ENCODE measurements around the gene STK11IP. TPM values are rescaled to one million over a fixed set of nuclear protein-coding genes. Genes with fewer than 3 reads are reported as not detected.

Gene STK11IP
- total RNA-seq, 2 donors from 2014 or later = 27.3 to 31.1 TPM

DNA sequence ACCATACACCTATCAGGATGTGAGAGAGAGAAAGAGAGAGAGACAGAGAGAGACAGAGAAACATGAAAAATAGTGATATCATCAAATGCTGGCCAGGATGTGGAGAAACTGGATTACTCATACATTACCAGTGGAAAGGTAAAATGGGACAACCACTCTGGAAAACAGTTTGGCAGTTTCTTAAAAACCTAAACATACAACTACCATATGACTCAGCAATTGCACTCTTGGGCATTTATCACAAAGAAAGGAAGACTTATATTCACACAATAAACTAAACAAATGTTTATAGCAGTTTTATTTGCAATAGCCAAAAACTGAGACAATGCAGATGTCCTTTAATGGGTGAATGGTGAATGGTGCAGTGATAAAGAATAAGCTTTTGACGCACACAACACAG lies 58.9 kb downstream of the STK11IP start:
- WGBS, 2 experiments (ENCODE audit: insufficient coverage in 1 of 2, insufficient read length in 1 of 2) = 92 to 100% methylated on average over 1 of the region's 1 CpG
- TF ChIP-seq, protein P1, sequence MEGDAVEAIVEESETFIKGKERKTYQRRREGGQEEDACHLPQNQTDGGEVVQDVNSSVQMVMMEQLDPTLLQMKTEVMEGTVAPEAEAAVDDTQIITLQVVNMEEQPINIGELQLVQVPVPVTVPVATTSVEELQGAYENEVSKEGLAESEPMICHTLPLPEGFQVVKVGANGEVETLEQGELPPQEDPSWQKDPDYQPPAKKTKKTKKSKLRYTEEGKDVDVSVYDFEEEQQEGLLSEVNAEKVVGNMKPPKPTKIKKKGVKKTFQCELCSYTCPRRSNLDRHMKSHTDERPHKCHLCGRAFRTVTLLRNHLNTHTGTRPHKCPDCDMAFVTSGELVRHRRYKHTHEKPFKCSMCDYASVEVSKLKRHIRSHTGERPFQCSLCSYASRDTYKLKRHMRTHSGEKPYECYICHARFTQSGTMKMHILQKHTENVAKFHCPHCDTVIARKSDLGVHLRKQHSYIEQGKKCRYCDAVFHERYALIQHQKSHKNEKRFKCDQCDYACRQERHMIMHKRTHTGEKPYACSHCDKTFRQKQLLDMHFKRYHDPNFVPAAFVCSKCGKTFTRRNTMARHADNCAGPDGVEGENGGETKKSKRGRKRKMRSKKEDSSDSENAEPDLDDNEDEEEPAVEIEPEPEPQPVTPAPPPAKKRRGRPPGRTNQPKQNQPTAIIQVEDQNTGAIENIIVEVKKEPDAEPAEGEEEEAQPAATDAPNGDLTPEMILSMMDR (conservative IDR thresholded peaks at IDR 0.05) = no peak

DNA sequence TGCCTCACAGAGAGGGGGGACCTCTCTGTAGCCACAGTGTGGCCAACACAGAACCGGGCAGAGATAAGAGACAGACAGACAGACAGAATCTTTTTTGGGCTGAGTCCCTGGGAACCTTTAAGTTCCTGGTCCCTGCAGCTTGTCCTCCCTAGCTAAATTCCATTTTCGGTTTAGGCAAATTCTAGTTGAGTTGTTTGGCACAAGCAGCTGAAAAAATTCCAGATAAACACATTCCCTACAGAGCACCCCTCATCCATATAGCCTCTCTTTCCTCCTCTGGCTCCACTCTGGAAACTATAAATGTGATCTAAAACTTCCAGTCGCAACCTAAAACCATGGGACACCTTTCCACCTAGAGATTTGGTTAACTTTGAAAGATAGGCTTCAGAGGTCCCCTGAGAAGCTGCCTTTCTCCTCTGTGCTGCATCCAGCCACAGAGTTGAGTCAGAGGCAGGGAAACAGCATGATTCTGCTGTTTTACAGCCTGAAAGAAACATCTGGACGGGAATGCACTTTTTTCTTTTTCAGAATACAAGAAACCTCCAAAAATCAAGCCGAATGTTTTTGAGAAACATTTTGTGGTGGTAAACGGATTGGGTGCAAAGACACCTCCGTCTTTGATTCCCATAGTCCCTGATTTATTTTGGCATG lies 60.7 kb downstream of the STK11IP start:
- 87 to 89% methylated on average over 5 to 7 of the region's 7 CpGs for WGBS, 2 experiments (ENCODE audit: insufficient coverage in 1 of 2, insufficient read length in 1 of 2)
- Mint-ChIP-seq H3K4me3 (no peak overlapping the region), H3K27me3 (ENCODE audit: insufficient read depth) (peaks cover 6% of the 10 kb centered on the region), H3K27ac (no peak overlapping the region), H3K36me3 (ENCODE audit: low read depth) (no peaks in the 10 kb centered on the region), H3K4me1 (peaks cover 8% of the 10 kb centered on the region), H3K9me3 (peaks cover 28% of the 10 kb centered on the region)
- no peak overlapping the region for H3K27ac ChIP-seq (ENCODE audit: low read depth, low read length)
- no peak overlapping the region for H3K9ac ChIP-seq (ENCODE audit: extremely low read depth, low read length, poor library complexity, severe bottlenecking)
- H3K4me3 ChIP-seq (ENCODE audit: low read length) = no peak overlapping the region
- peaks cover 3% of the 10 kb centered on the region for H3K4me1 ChIP-seq (ENCODE audit: control insufficient read depth, insufficient read depth, low read length)
- DNase-seq = peak; percentile 19
- H3K9me3 ChIP-seq (ENCODE audit: control insufficient read depth, low read length) = peaks cover 21% of the 10 kb centered on the region
- TF ChIP-seq, protein P1 (conservative IDR thresholded peaks at IDR 0.05) = no peak
- H3K27me3 ChIP-seq (ENCODE audit: control insufficient read depth, insufficient read depth, low read length, poor library complexity, severe bottlenecking) = no peaks in the 10 kb centered on the region
- H3K36me3 ChIP-seq (ENCODE audit: control insufficient read depth, insufficient read depth, low read length) = no peaks in the 10 kb centered on the region

More for the DNA sequence above, 58.9 kb downstream of the STK11IP start:
- Mint-ChIP-seq H3K27ac (no peak overlapping the region), H3K36me3 (ENCODE audit: low read depth) (no peaks in the 10 kb centered on the region), H3K4me3 (no peak overlapping the region), H3K27me3 (ENCODE audit: insufficient read depth) (peaks cover 6% of the 10 kb centered on the region), H3K9me3 (peaks cover 17% of the 10 kb centered on the region), H3K4me1 (peaks cover 2% of the 10 kb centered on the region)
- Histone ChIP-seq H3K9ac (ENCODE audit: extremely low read depth, low read length, poor library complexity, severe bottlenecking) (no peak overlapping the region), H3K9me3 (ENCODE audit: control insufficient read depth, low read length) (peaks cover 12% of the 10 kb centered on the region), H3K27ac (ENCODE audit: low read depth, low read length) (no peak overlapping the region), H3K27me3 (ENCODE audit: control insufficient read depth, insufficient read depth, low read length, poor library complexity, severe bottlenecking) (no peaks in the 10 kb centered on the region), H3K4me3 (ENCODE audit: low read length) (no peak overlapping the region), H3K36me3 (ENCODE audit: control insufficient read depth, insufficient read depth, low read length) (no peaks in the 10 kb centered on the region), H3K4me1 (ENCODE audit: control insufficient read depth, insufficient read depth, low read length) (no peaks in the 10 kb centered on the region)
- no peak for DNase-seq

DNA sequence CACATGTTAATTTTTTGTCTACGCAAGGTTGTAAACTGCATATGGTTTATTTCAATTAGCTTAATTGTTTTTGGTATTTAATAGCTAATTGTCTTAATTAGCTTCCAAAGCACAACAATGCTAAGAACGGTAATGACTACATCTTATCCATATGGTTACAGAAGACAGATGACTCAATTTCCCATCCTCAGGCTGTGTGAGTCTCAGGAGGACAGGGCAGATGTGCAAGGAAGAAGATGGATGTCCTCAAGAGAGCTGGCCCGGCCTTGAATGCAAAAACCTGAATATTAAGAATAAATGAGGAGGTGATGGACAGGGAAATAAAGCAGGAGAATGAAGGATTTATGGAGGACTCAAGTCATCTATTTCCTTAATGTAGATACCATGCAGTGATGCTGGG lies 61.2 kb downstream of the STK11IP start:
- Histone ChIP-seq H3K27ac (ENCODE audit: low read depth, low read length) (no peak overlapping the region), H3K27me3 (ENCODE audit: control insufficient read depth, insufficient read depth, low read length, poor library complexity, severe bottlenecking) (no peaks in the 10 kb centered on the region), H3K4me3 (ENCODE audit: low read length) (no peak overlapping the region), H3K4me1 (ENCODE audit: control insufficient read depth, insufficient read depth, low read length) (peaks cover 3% of the 10 kb centered on the region), H3K9ac (ENCODE audit: extremely low read depth, low read length, poor library complexity, severe bottlenecking) (no peak overlapping the region), H3K36me3 (ENCODE audit: control insufficient read depth, insufficient read depth, low read length) (no peaks in the 10 kb centered on the region), H3K9me3 (ENCODE audit: control insufficient read depth, low read length) (peaks cover 21% of the 10 kb centered on the region)
- WGBS, 2 experiments (ENCODE audit: insufficient coverage in 1 of 2, insufficient read length in 1 of 2) = 94 to 100% methylated on average over 2 to 3 of the region's 3 CpGs
- H3K27ac Mint-ChIP-seq = no peak overlapping the region
- peaks cover 6% of the 10 kb centered on the region for H3K27me3 Mint-ChIP-seq (ENCODE audit: insufficient read depth)
- H3K9me3 Mint-ChIP-seq = peaks cover 28% of the 10 kb centered on the region
- no peak overlapping the region for H3K4me3 Mint-ChIP-seq
- TF ChIP-seq, protein P1 (conservative IDR thresholded peaks at IDR 0.05) = no peak
- no peaks in the 10 kb centered on the region for H3K36me3 Mint-ChIP-seq (ENCODE audit: low read depth)
- H3K4me1 Mint-ChIP-seq = peaks cover 8% of the 10 kb centered on the region
- DNase-seq = peak; percentile 7
